PC-3 (cell line): ENCODE results near the gene PAN3. TPM values are rescaled to one million over a fixed set of nuclear protein-coding genes. Genes with fewer than 3 reads are reported as not detected.

Source experiments
- ATAC-seq: fragments of 200-7000 bp; cut with Tn5 transposase; 2 replicates; pipeline ENCODE4 v1.9.1; 2020; ENCODE audit warnings: mild to moderate bottlenecking, moderate library complexity
- BruUV-seq: library from RNA; stranded (reverse); fragments of 400-500 nt; replicated peaks from 2 replicates; lab custom pipeline; 2021; lab: Mats Ljungman, UMichigan
- CTCF ChIA-PET: fragments of 300-600 bp; sonication (Branson Sonifier 250); formaldehyde crosslinking; loops from one replicate; lab custom pipeline; 2022; ENCODE audit warnings: antibody characterized with exemption; lab: Charles Lee
- POLR2A ChIA-PET: fragments of 300-600 bp; sonication (Branson Sonifier 250); formaldehyde crosslinking; loops from one replicate; lab custom pipeline; 2022; ENCODE audit warnings: antibody characterized with exemption; ENCODE audit not compliant: unreplicated experiment; lab: Charles Lee
- DNase-seq: peaks from one replicate; pipeline ENCODE4 v3.0.0-alpha.2; 2015
- H2AFZ ChIP-seq: fragments of 300-600 bp; sonication (generic); 2 replicates; pipeline ENCODE4 v1.6.0; 2016; ENCODE audit warnings: antibody characterized with exemption, low read length
- H3F3A ChIP-seq: fragments of 300-600 bp; sonication (generic); one replicate; pipeline ENCODE4 v1.6.0; 2017; ENCODE audit warnings: antibody characterized with exemption, low read length, control low read depth, mild to moderate bottlenecking; ENCODE audit not compliant: unreplicated experiment
- H3K27ac ChIP-seq: fragments of 300-600 bp; sonication (generic); 2 replicates; pipeline ENCODE4 v1.5.1; 2016; ENCODE audit warnings: mild to moderate bottlenecking, low read length
- H3K27me3 ChIP-seq: fragments of 300-600 bp; sonication (generic); 2 replicates; pipeline ENCODE4 v1.6.1; 2016; ENCODE audit warnings: low read length, mixed read lengths
- H3K36me3 ChIP-seq: fragments of 300-600 bp; sonication (generic); 2 replicates; pipeline ENCODE4 v1.6.1; 2016; ENCODE audit warnings: low read depth, mixed run types, low read length, mixed read lengths
- H3K4me1 ChIP-seq: fragments of 300-600 bp; sonication (generic); 2 replicates; pipeline ENCODE4 v1.5.1; 2016; ENCODE audit warnings: low read length; ENCODE audit not compliant: insufficient read depth
- H3K4me2 ChIP-seq: fragments of 300-600 bp; sonication (generic); 2 replicates; pipeline ENCODE4 v1.6.0; 2016; ENCODE audit warnings: low read length
- H3K4me3 ChIP-seq: fragments of 300-600 bp; sonication (generic); 2 replicates; pipeline ENCODE4 v1.5.1; 2016; ENCODE audit warnings: mild to moderate bottlenecking, low read length, mixed read lengths
- H3K79me2 ChIP-seq: fragments of 300-600 bp; sonication (generic); 2 replicates; pipeline ENCODE4 v1.6.1; 2017; ENCODE audit warnings: low read length, mixed read lengths
- H3K9ac ChIP-seq: fragments of 300-600 bp; sonication (generic); 2 replicates; pipeline ENCODE4 v1.6.0; 2016; ENCODE audit warnings: mild to moderate bottlenecking, low read length
- H3K9me2 ChIP-seq: fragments of 300-600 bp; sonication (generic); replicated peaks from 2 replicates; pipeline ENCODE4 v1.6.1; 2016; ENCODE audit warnings: mixed run types, low read length, mixed read lengths
- H3K9me3 ChIP-seq: fragments of 300-600 bp; sonication (generic); 2 replicates; pipeline ENCODE4 v1.6.1; 2016; ENCODE audit warnings: low read length, mixed read lengths
- H4K20me1 ChIP-seq: fragments of 300-600 bp; sonication (generic); 2 replicates; pipeline ENCODE4 v1.6.1; 2016; ENCODE audit warnings: low read length, mixed read lengths
- EZH2 ChIP-seq: fragments of 300-600 bp; sonication (generic); IDR thresholded peaks from one replicate; pipeline ENCODE4 v1.6.1; 2017; ENCODE audit warnings: antibody characterized with exemption, mild to moderate bottlenecking, low read length; ENCODE audit not compliant: unreplicated experiment
- EZH2phosphoT487 ChIP-seq: fragments of 300-600 bp; sonication (generic); IDR thresholded peaks from 2 replicates; pipeline ENCODE4 v1.6.1; 2018; ENCODE audit warnings: mild to moderate bottlenecking, antibody characterized with exemption, low read length, borderline replicate concordance
- intact Hi-C: fragments of 100-400 bp; cut with micrococcal nuclease; formaldehyde crosslinking; loops from 2 replicates; pipeline ENCODE4 v1.9.0; 2023
- total RNA-seq: library from RNA; depleted of rRNA; stranded (reverse); fragments of >200 nt; gene quantifications from 2 replicates; pipeline ENCODE4 v1.2.3, GENCODE V29; 2014
- TF ChIP-seq, protein P1 (sequence below): fragments of 300-600 bp; sonication (generic); conservative IDR thresholded peaks from 2 replicates; pipeline ENCODE4 v1.5.1; 2017; ENCODE audit warnings: antibody characterized with exemption, low read depth, mild to moderate bottlenecking, low read length

PAN3 gene
- total RNA-seq, 1 experiment from 2014 or later = 14.6 TPM

DNA sequence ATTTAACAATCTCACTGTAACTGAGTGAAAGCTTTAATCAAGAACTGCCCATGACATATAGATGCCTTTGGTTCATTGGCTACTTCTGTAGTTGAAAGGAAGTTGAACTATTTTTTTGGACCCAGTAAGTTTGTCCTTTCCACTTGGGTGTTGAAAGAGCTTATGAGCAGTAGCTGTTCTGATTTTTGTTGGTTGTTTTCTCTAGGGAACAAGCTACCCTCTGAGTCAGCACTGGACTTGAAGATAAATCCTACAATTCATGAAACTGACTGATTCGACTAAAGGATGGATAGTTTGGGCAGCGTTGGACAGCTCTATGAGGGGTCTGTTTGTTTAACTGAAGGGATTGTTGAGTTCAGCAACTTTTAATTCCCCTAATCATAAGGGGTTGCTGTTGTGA is 101.0 kb downstream of the PAN3 start:
- Histone ChIP-seq H3K27ac (no peak overlapping the region), H4K20me1 (no peaks in the 10 kb centered on the region), H3K79me2 (no peaks in the 10 kb centered on the region), H3K27me3 (no peaks in the 10 kb centered on the region), H3K9me2 (no peaks in the 10 kb centered on the region), H3K4me3 (no peak overlapping the region), H3K9ac (no peak overlapping the region), H3K36me3 (no peaks in the 10 kb centered on the region), H3F3A (no peaks in the 10 kb centered on the region), H3K4me2 (no peak overlapping the region), H3K9me3 (no peaks in the 10 kb centered on the region), H2AFZ (no peak overlapping the region), H3K4me1 (no peaks in the 10 kb centered on the region)
- CTCF ChIA-PET = no interaction called here
- no TSS peak for BruUV-seq
- POLR2A ChIA-PET = no interaction called here
- intact Hi-C loops = no loop called here
- no peak for ATAC-seq
- no peak for DNase-seq
- TF ChIP-seq, protein P1, sequence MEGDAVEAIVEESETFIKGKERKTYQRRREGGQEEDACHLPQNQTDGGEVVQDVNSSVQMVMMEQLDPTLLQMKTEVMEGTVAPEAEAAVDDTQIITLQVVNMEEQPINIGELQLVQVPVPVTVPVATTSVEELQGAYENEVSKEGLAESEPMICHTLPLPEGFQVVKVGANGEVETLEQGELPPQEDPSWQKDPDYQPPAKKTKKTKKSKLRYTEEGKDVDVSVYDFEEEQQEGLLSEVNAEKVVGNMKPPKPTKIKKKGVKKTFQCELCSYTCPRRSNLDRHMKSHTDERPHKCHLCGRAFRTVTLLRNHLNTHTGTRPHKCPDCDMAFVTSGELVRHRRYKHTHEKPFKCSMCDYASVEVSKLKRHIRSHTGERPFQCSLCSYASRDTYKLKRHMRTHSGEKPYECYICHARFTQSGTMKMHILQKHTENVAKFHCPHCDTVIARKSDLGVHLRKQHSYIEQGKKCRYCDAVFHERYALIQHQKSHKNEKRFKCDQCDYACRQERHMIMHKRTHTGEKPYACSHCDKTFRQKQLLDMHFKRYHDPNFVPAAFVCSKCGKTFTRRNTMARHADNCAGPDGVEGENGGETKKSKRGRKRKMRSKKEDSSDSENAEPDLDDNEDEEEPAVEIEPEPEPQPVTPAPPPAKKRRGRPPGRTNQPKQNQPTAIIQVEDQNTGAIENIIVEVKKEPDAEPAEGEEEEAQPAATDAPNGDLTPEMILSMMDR = no peak

DNA sequence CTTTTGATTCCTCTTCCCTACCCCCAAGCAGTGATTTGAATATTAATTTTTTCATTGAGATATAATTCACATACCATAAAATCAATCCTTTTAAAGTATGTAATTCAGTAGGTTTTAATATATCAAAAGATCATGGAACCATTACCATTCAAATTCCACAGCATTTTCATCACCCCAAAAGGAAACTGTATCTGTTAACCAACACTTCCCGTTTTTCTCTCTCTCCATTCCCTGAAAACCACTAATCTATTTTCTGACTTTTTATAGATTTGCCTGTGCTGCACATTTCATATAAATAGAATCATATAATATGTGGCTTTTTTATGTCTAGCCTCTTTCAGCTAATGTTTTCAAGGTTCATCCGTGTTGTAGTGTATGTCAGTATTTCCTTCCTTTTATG is 107.1 kb downstream of the PAN3 start:
- H3K4me3 ChIP-seq = no peak overlapping the region
- no peaks in the 10 kb centered on the region for H3F3A ChIP-seq
- no peaks in the 10 kb centered on the region for H3K9me2 ChIP-seq
- H3K4me1 ChIP-seq = no peaks in the 10 kb centered on the region
- no peak overlapping the region for H3K4me2 ChIP-seq
- H3K9ac ChIP-seq = no peak overlapping the region
- H3K79me2 ChIP-seq = no peaks in the 10 kb centered on the region; the same call in 1 of the 2 replicates
- intact Hi-C loops = no loop called here
- BruUV-seq = no TSS peak
- H3K9me3 ChIP-seq = no peaks in the 10 kb centered on the region
- H4K20me1 ChIP-seq = no peaks in the 10 kb centered on the region
- CTCF ChIA-PET = no interaction called here
- H3K36me3 ChIP-seq = peaks cover 2% of the 10 kb centered on the region; the same call in 1 of the 2 replicates
- no peak for TF ChIP-seq EZH2
- TF ChIP-seq, protein P1 = no peak
- no peak for TF ChIP-seq EZH2phosphoT487
- H3K27me3 ChIP-seq = no peaks in the 10 kb centered on the region
- no peak overlapping the region for H2AFZ ChIP-seq
- no peak overlapping the region for H3K27ac ChIP-seq
- DNase-seq (no peak), ATAC-seq (no peak)
- POLR2A ChIA-PET = no interaction called here

DNA sequence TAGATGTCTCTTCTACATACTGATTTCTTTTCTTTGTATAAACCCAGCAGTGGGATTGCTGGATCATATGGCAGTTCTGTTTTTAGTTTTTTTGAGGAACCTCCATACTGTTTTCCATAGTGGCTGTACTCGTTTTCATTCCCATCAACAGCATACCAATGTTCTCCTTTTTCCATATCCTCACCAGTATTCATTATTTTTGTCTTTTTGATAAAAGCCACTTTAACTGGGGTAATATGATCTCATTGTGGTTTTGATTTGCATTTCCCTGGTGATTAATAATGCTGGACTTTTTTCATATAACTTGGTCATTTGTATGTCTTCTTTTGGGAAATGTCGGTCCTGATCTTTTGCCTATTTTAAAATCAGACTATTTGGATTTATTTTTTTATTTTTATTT is 108.5 kb downstream of the PAN3 start:
- H3K4me3 ChIP-seq = no peak overlapping the region
- no peaks in the 10 kb centered on the region for H3K9me3 ChIP-seq
- H3K27ac ChIP-seq = no peak overlapping the region
- ATAC-seq (no peak), DNase-seq (no peak)
- no peaks in the 10 kb centered on the region for H3K27me3 ChIP-seq
- H3K9ac ChIP-seq = no peak overlapping the region
- no peak overlapping the region for H2AFZ ChIP-seq
- H3K9me2 ChIP-seq = no peaks in the 10 kb centered on the region
- no TSS peak for BruUV-seq
- no peaks in the 10 kb centered on the region for H3F3A ChIP-seq
- no peaks in the 10 kb centered on the region for H3K4me1 ChIP-seq
- peaks cover 2% of the 10 kb centered on the region; the same call in 1 of the 2 replicates for H3K36me3 ChIP-seq
- no peak overlapping the region for H3K4me2 ChIP-seq
- TF ChIP-seq EZH2phosphoT487 (no peak), EZH2 (no peak)
- TF ChIP-seq, protein P1 = no peak
- ChIA-PET CTCF (no interaction called here), POLR2A (no interaction called here)
- no peaks in the 10 kb centered on the region for H4K20me1 ChIP-seq
- intact Hi-C loops = no loop called here
- no peaks in the 10 kb centered on the region; the same call in 1 of the 2 replicates for H3K79me2 ChIP-seq
